Stimulated activated CD4-positive, alpha-beta T cell treated with anti-CD3 and anti-CD28 coated beads, TNF-alpha, amount 100 ng/mL, for 1 hour (primary cell): ENCODE data around the gene KCP.

ENCODE experiments used
- DNase-seq, 3 donors: peaks; one replicate each; pipeline ENCODE4 v3.0.0-alpha.2; 2020; ENCODE audit warnings: low read depth in 3 of 3, low spot score in 1 of 3

KCP gene

GRCh38 chr7:128939075-128939860 lies 28.8 kb upstream of the KCP start:
- no peak for DNase-seq

GRCh38 chr7:128938544-128939074 lies 28.1 kb upstream of the KCP start:
- no peak for DNase-seq

- DNase-seq = no peak
These were observed 27.4 kb upstream of the KCP start, which contains the start of gene IRF5 for GRCh38 chr7:128937647-128938543. TSS of gene IRF5 (plus strand) at chr7:128937927. CDS start at chr7:128942082, 4,155 bp downstream.

GRCh38 chr7:128937271-128937646 lies 26.8 kb upstream of the KCP start:
- DNase-seq = no peak

GRCh38 chr7:128936798-128937197 lies 26.3 kb upstream of the KCP start:
- no peak for DNase-seq

GRCh38 chr7:128935342-128935730 lies 24.8 kb upstream of the KCP start:
- DNase-seq = no peak

GRCh38 chr7:128934361-128935341 lies 24.1 kb upstream of the KCP start:
- no peak for DNase-seq

GRCh38 chr7:128933180-128933891 lies 22.8 kb upstream of the KCP start:
- DNase-seq = no peak

GRCh38 chr7:128932862-128933179 lies 22.3 kb upstream of the KCP start:
- DNase-seq = no peak

- DNase-seq = no peak
These were observed 21.7 kb upstream of the KCP start for GRCh38 chr7:128931965-128932861.

- no peak for DNase-seq
These were observed 20.8 kb upstream of the KCP start for GRCh38 chr7:128931190-128931798.

GRCh38 chr7:128928882-128929788 lies 18.6 kb upstream of the KCP start:
- no peak for DNase-seq

- DNase-seq = no peak
These were observed 17.8 kb upstream of the KCP start for GRCh38 chr7:128928159-128928813.

- no peak for DNase-seq
These were observed 14.4 kb upstream of the KCP start for GRCh38 chr7:128924707-128925588.

- no peak for DNase-seq
These were observed 12.9 kb upstream of the KCP start for GRCh38 chr7:128923411-128923800.
